GM12878 (cell line): Measurements from ENCODE around the gene COG7. TPM values are rescaled to one million over a fixed set of nuclear protein-coding genes. Genes with fewer than 3 reads are reported as not detected.

Experiments
- ATAC-seq: fragments of 200-7000 bp; cut with Tn5 transposase; 3 replicates; pipeline ENCODE4 v1.9.1; 2020; ENCODE audit warnings: mild to moderate bottlenecking, moderate library complexity
- BruUV-seq: library from RNA; stranded (reverse); fragments of 400-500 nt; replicated peaks from 2 replicates; lab custom pipeline; 2021; lab: Mats Ljungman, UMichigan
- CTCF ChIA-PET: fragments of 300-600 bp; sonication (Branson Sonifier 250); formaldehyde crosslinking; extraction: SDS; loops from one replicate; lab custom pipeline; 2021; ENCODE audit warnings: inconsistent platforms; lab: Yijun Ruan, JAX
- POLR2A ChIA-PET: fragments of 350-600 bp; formaldehyde crosslinking; extraction: SDS; loops from one replicate; lab custom pipeline; 2021; ENCODE audit warnings: inconsistent platforms; lab: Charles Lee
- RAD21 ChIA-PET: fragments of 300-600 bp; sonication (Branson Sonifier 250); formaldehyde crosslinking; loops from one replicate; lab custom pipeline; 2023; ENCODE audit warnings: antibody characterized with exemption; ENCODE audit not compliant: unreplicated experiment; lab: Charles Lee
- SMC1A ChIA-PET: fragments of 300-600 bp; sonication (Branson Sonifier 250); formaldehyde crosslinking; loops from one replicate; lab custom pipeline; 2023; ENCODE audit not compliant: unreplicated experiment, uncharacterized antibody; lab: Charles Lee
- DNase-seq: peaks from one replicate; pipeline ENCODE4 v3.0.0-alpha.2; 2011; ENCODE audit warnings: low read depth, low spot score
- FAIRE-seq: peaks from 3 replicates; lab custom pipeline; 2011; peaks lifted over from hg19 to GRCh38; lab: Jason Lieb, UNC
- H2AFZ ChIP-seq: 2 replicates; pipeline ENCODE4 v1.6.0; 2011; ENCODE audit warnings: low read depth, low read length, control low read depth; ENCODE audit not compliant: control insufficient read depth
- H3K27ac ChIP-seq: 2 replicates; pipeline ENCODE4 v1.5.1; 2011; ENCODE audit warnings: control low read depth; ENCODE audit not compliant: control insufficient read depth, insufficient read depth
- H3K27me3 ChIP-seq, 2 experiments: replicated peaks in 1 of 2; 2 replicates each; pipeline versions ENCODE4 v1.6.0 to v1.6.1; 2011; ENCODE audit warnings: low read length in 1 of 2; ENCODE audit not compliant: control insufficient read depth in 2 of 2, insufficient read depth in 2 of 2
- H3K36me3 ChIP-seq, 2 experiments: 2 replicates each; pipeline ENCODE4 v1.5.1; 2011; ENCODE audit warnings: low read length in 1 of 2; ENCODE audit not compliant: control insufficient read depth in 2 of 2, insufficient read depth in 2 of 2
- H3K4me1 ChIP-seq: 2 replicates; pipeline ENCODE4 v1.6.1; 2011; ENCODE audit warnings: mild to moderate bottlenecking, low read length, moderate library complexity, mixed read lengths; ENCODE audit not compliant: control insufficient read depth, insufficient read depth
- H3K4me2 ChIP-seq: 2 replicates; pipeline ENCODE4 v1.6.0; 2011; ENCODE audit warnings: control low read depth; ENCODE audit not compliant: control insufficient read depth, insufficient read depth
- H3K4me3 ChIP-seq: fragments of 200-600 bp; sonication (generic); 2 replicates; pipeline ENCODE4 v1.5.1; 2016
- H3K79me2 ChIP-seq: 2 replicates; pipeline ENCODE4 v1.6.0; 2011; ENCODE audit warnings: low read length; ENCODE audit not compliant: control insufficient read depth, insufficient read depth
- H3K9ac ChIP-seq: 2 replicates; pipeline ENCODE4 v1.8.0; 2011; ENCODE audit warnings: low read length, control low read depth, mixed read lengths; ENCODE audit not compliant: control insufficient read depth, insufficient read depth
- H3K9me3 ChIP-seq: replicated peaks from 3 replicates; pipeline ENCODE4 v1.5.1; 2011; ENCODE audit warnings: mild to moderate bottlenecking, low read length; ENCODE audit not compliant: control insufficient read depth, insufficient read depth
- H4K20me1 ChIP-seq: 2 replicates; pipeline ENCODE4 v1.6.0; 2011; ENCODE audit not compliant: control insufficient read depth, insufficient read depth
- CTCF ChIP-seq, 3 experiments: IDR thresholded peaks in 2 of 3; conservative IDR thresholded peaks in 1 of 3; 2 replicates each; pipeline ENCODE4 v1.5.1; 2011; ENCODE audit warnings: low read depth in 3 of 3, low read length in 3 of 3, mild to moderate bottlenecking in 3 of 3, control low read depth in 2 of 3, moderate library complexity in 2 of 3, inconsistent platforms in 1 of 3, mixed read lengths in 1 of 3; ENCODE audit not compliant: control insufficient read depth in 2 of 3, insufficient read depth in 1 of 3; ENCODE audit errors: extremely low read depth in 1 of 3
- HDAC2 ChIP-seq: fragments of 200-600 bp; sonication (generic); IDR thresholded peaks from 2 replicates; pipeline ENCODE4 v1.6.1; 2017
- KAT2A ChIP-seq: conservative IDR thresholded peaks from 2 replicates; pipeline ENCODE4 v1.6.1; 2011; ENCODE audit warnings: low read depth, low read length; ENCODE audit not compliant: control insufficient read depth
- KDM1A ChIP-seq: fragments of 200-600 bp; sonication (generic); IDR thresholded peaks from 2 replicates; pipeline ENCODE4 v1.6.1; 2016; ENCODE audit warnings: borderline replicate concordance
- MEF2B ChIP-seq: fragments of 450-650 bp; IDR thresholded peaks from 2 replicates; pipeline ENCODE4 v1.6.1; 2018; ENCODE audit warnings: mild to moderate bottlenecking, moderate library complexity; ENCODE audit not compliant: partially characterized antibody, poor library complexity, severe bottlenecking
- NBN ChIP-seq: fragments of 450-650 bp; IDR thresholded peaks from 2 replicates; pipeline ENCODE4 v1.6.1; 2016
- RAD21 ChIP-seq: IDR thresholded peaks from 2 replicates; pipeline ENCODE4 v1.6.1; 2011; ENCODE audit warnings: mild to moderate bottlenecking, low read depth, low read length, moderate library complexity; ENCODE audit not compliant: insufficient read depth
- RFX5 ChIP-seq: IDR thresholded peaks from 2 replicates; pipeline ENCODE4 v1.6.1; 2011; ENCODE audit warnings: low read depth, low read length, improper control_type of control experiment
- SMC3 ChIP-seq: IDR thresholded peaks from 2 replicates; pipeline ENCODE4 v1.6.1; 2011; ENCODE audit warnings: low read length, improper control_type of control experiment, borderline replicate concordance
- YY1 ChIP-seq: IDR thresholded peaks from 2 replicates; pipeline ENCODE4 v1.6.1; 2011; ENCODE audit warnings: low read depth, mild to moderate bottlenecking, low read length
- WGBS: methylation state at CpG from one replicate; pipeline ENCODE4 v1.1.6; 2016; ENCODE audit warnings: low lambda C conversion rate; ENCODE audit not compliant: insufficient replicate concordance, insufficient coverage; ENCODE audit errors: missing lambda C conversion rate; 5-methylcytosine and 5-hydroxymethylcytosine counted together
- in situ Hi-C: fragments of 300-500 bp; cut with MboI; formaldehyde crosslinking; loops from 9 replicates; pipeline ENCODE4 v1.14.3; 2018; ENCODE audit warnings: mixed read lengths
- intact Hi-C: fragments of 100-400 bp; cut with micrococcal nuclease; formaldehyde crosslinking; loops from one replicate; pipeline ENCODE4 v1.14.2; 2022; ENCODE audit not compliant: unreplicated experiment
- polyA plus RNA-seq, 11 experiments: library from polyadenylated mRNA; depleted of rRNA in 4 of 11; unstranded in 6 of 11; stranded (reverse) in 5 of 11; fragments of >200 nt; fragmentation: Nextera tagmentation in 4 of 11; fragmentation: Illumina TruSeq in 1 of 11; extraction: Ambion mirVana in 4 of 11; extraction: Trizol in 1 of 11; gene quantifications; 1 replicate in 1 of 11; 2 replicates in 10 of 11; pipeline versions ENCODE4 v1.2.1 to v1.2.3, GENCODE V29; 2011 to 2016; ENCODE audit warnings: inconsistent platforms in 2 of 11, missing spikeins in 2 of 11, low read depth in 1 of 11
- total RNA-seq, 4 experiments: library from RNA; depleted of rRNA in 3 of 4; stranded (reverse); fragments of >200 nt in 3 of 4; fragmentation: Illumina TruSeq in 1 of 4; extraction: Trizol in 1 of 4; gene quantifications; 2 replicates each; pipeline versions ENCODE4 v1.2.1 to v1.2.3, GENCODE V29; 2013 to 2021
- TF ChIP-seq, protein P1 (sequence below): fragments of 450-650 bp; IDR thresholded peaks from 2 replicates; pipeline ENCODE4 v1.6.1; 2017; ENCODE audit warnings: mild to moderate bottlenecking, moderate library complexity

The COG7 gene
- total and polyA plus RNA-seq, 10 of the 15 experiments (the other 5 are each of a cell fraction or from before 2014, with no cell fraction given): 2.9 to 24.0 (median 10.0) TPM

- CTCF ChIA-PET: interaction anchor here (0.6 to 10.5 kb wide), 75 partner anchors 8 to 1248 kb away, joined by 3 to 470 read pairs (median 5); partner anchors contain the start of genes COG7, EARS2, NDUFAB1 and SCNN1B
- SMC1A ChIA-PET: interaction anchor here (0.6 to 6.7 kb wide), 35 partner anchors 9 to 709 kb away, joined by 3 to 189 read pairs (median 4); partner anchors contain the start of genes COG7, SCNN1B and SCNN1G
- RAD21 ChIA-PET: interaction anchor here (0.7 to 6.6 kb wide), 20 partner anchors 10 to 1070 kb away, joined by 3 to 159 read pairs (median 5); partner anchors contain the start of genes NDUFAB1, SCNN1B, SCNN1G and USP31
- 10% methylated on average over 6 of the region's 6 CpGs for WGBS
- Histone ChIP-seq H3K4me1 (no peaks in the 10 kb centered on the region), H3K79me2 (no peaks in the 10 kb centered on the region), H4K20me1 (no peaks in the 10 kb centered on the region), H3K9me3 (no peaks in the 10 kb centered on the region), H3K36me3 (peaks cover 2 to 12% of the 10 kb centered on the region in 2 experiments), H2AFZ (no peak overlapping the region), H3K27me3 (no peaks in the 10 kb centered on the region), H3K4me2 (no peak overlapping the region), H3K4me3 (no peak overlapping the region), H3K9ac (no peak overlapping the region), H3K27ac (no peak overlapping the region)
- DNase-seq (peak; percentile 40), FAIRE-seq (peak; percentile 84), ATAC-seq (peak; percentile 86)
- in situ Hi-C loops: loop anchor here (5.0 kb wide), 1 partner anchor 257 kb away; no protein-coding TSS in a partner anchor
- TF ChIP-seq KDM1A (no peak), MEF2B (no peak), NBN (no peak), HDAC2 (no peak), KAT2A (no peak), SMC3 (peak; percentile 92), YY1 (0 out of 2 replicates have a peak, but pooled peaks have one; percentile 23), RAD21 (peak; percentile 97), CTCF (IDR thresholded peaks at IDR 0.05 in 2 of 3, conservative IDR thresholded peaks at IDR 0.05 in 1 of 3; ENCODE audit: control insufficient read depth in 2 of 3, extremely low read depth in 1 of 3, insufficient read depth in 1 of 3, low read depth in 3 of 3, low read length in 3 of 3) (peak; percentile 68 to 93 (median 79); a peak in 5 of 6 replicates), RFX5 (no peak)
- TF ChIP-seq, protein P1, sequence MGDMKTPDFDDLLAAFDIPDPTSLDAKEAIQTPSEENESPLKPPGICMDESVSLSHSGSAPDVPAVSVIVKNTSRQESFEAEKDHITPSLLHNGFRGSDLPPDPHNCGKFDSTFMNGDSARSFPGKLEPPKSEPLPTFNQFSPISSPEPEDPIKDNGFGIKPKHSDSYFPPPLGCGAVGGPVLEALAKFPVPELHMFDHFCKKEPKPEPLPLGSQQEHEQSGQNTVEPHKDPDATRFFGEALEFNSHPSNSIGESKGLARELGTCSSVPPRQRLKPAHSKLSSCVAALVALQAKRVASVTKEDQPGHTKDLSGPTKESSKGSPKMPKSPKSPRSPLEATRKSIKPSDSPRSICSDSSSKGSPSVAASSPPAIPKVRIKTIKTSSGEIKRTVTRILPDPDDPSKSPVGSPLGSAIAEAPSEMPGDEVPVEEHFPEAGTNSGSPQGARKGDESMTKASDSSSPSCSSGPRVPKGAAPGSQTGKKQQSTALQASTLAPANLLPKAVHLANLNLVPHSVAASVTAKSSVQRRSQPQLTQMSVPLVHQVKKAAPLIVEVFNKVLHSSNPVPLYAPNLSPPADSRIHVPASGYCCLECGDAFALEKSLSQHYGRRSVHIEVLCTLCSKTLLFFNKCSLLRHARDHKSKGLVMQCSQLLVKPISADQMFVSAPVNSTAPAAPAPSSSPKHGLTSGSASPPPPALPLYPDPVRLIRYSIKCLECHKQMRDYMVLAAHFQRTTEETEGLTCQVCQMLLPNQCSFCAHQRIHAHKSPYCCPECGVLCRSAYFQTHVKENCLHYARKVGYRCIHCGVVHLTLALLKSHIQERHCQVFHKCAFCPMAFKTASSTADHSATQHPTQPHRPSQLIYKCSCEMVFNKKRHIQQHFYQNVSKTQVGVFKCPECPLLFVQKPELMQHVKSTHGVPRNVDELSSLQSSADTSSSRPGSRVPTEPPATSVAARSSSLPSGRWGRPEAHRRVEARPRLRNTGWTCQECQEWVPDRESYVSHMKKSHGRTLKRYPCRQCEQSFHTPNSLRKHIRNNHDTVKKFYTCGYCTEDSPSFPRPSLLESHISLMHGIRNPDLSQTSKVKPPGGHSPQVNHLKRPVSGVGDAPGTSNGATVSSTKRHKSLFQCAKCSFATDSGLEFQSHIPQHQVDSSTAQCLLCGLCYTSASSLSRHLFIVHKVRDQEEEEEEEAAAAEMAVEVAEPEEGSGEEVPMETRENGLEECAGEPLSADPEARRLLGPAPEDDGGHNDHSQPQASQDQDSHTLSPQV: peak; percentile 60; the same call in 1 of the 2 replicates
- intact Hi-C loops: loop anchor here (1.0 to 10.0 kb wide), 5 partner anchors 100 to 536 kb away; partner anchors contain the start of gene SCNN1G
- POLR2A ChIA-PET: no interaction called here
- BruUV-seq: no TSS peak
These were observed 18.6 kb downstream of the COG7 start for GRCh38 chr16:23434380-23434779.
